ENCODE results near the gene HOXB13.

The HOXB13 gene

DNA sequence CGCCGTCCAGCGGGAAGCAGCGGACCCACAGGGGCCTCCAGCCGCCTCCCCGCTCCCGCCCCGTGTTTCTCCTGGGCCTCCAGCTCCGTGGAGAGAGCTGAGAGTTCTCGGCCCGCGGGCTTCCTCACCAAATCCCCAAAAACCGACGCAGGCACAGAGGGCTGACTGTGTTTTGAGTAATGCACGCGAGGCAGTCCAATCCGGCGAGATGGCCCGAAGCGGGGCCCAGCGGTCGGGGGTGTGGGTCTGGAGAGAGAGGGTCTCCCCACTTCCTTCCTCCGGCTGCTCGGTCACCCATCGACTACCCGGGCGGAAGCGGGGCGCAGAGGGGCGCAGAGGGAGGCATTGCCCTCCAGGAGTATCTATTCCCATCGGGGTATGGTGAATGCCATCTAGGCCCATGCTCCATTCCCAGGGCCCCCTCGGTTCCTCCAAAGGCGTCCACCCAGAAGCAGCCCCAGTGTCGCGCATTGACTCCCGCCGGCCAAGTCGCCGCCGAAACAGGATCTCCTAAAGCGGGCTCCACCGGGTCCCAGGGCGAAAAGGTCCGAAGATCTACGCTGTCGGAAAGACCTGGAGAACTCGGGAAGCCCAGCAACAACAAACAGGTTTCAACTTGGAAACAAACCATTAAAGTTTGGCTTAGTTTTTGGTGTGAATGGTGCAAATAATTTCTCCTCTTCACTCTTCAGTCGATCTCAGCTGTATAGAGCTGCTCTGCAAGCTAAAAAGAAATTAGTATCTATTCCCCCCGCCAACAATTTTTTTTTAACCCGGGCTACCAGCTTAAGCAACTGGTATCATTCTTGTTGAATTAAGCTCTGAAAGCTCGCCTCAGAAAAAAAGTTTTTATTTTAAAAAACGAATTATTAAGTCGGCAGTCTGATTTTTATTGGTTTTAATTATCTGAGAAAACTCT is 19.2 kb upstream of the HOXB13 start:
- TF ChIP-seq, protein P1, sequence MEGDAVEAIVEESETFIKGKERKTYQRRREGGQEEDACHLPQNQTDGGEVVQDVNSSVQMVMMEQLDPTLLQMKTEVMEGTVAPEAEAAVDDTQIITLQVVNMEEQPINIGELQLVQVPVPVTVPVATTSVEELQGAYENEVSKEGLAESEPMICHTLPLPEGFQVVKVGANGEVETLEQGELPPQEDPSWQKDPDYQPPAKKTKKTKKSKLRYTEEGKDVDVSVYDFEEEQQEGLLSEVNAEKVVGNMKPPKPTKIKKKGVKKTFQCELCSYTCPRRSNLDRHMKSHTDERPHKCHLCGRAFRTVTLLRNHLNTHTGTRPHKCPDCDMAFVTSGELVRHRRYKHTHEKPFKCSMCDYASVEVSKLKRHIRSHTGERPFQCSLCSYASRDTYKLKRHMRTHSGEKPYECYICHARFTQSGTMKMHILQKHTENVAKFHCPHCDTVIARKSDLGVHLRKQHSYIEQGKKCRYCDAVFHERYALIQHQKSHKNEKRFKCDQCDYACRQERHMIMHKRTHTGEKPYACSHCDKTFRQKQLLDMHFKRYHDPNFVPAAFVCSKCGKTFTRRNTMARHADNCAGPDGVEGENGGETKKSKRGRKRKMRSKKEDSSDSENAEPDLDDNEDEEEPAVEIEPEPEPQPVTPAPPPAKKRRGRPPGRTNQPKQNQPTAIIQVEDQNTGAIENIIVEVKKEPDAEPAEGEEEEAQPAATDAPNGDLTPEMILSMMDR (IDR thresholded peaks at IDR 0.05; ENCODE audit: insufficient read depth, missing control alignments): no peak
- DNase-seq (ENCODE audit: insufficient read length, low spot score) (no peak), FAIRE-seq (no peak)

- no peak for FAIRE-seq
- DNase-seq (ENCODE audit: insufficient read length, low spot score): no peak
- TF ChIP-seq, protein P1 (IDR thresholded peaks at IDR 0.05; ENCODE audit: insufficient read depth, missing control alignments): no peak
Observed at GRCh38 chr17:48746916-48747444, 18.4 kb upstream of the HOXB13 start.

DNA sequence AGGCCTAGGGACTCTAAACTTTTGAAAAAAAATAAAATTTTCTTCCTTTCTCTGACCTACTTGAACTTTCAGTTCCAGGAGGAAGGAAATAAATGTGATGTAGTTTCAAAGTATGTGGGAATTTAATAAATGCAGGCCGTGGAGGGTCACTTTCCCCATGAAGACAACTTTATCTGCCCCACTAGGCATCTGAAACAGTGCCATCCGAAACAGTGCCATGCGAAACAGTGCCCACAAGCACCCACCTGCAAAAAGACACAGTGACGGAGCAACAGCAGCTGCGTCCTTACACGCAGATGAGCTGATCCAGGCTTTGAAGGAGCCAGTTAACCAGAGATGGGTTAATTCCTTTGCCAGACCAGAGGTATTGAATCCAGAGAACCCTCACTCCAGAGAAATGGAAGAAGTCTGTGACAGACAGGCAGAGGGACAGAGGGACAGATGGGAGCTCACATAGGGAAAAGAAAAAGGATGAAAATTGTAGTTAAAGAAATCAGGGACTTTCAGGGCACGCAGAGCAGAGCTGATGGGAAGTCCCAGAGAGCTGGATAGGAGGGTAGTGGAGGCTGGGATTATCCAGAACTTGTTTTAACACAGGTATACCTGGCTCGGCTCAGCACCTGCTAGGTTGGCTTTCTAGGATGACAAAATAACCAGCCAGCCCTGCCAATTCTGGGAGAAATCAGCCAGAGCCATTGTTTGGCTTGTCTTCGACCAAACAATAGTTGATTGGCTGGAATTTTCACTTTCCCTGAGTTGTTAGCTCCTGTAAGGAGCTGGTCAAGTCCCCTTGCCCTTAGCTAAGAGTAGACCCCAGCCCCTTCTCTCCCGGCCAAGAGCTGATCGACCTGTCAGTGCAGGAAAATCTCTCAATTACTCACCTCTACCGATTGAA is 17.1 kb upstream of the HOXB13 start:
- no peak for DNase-seq (ENCODE audit: insufficient read length, low spot score)
- FAIRE-seq: no peak
- TF ChIP-seq, protein P1 (IDR thresholded peaks at IDR 0.05; ENCODE audit: insufficient read depth, missing control alignments): no peak

- FAIRE-seq (no peak), DNase-seq (ENCODE audit: insufficient read length, low spot score) (no peak)
- TF ChIP-seq, protein P1 (IDR thresholded peaks at IDR 0.05; ENCODE audit: insufficient read depth, missing control alignments): no peak
Observed at GRCh38 chr17:48740537-48740936, 12.0 kb upstream of the HOXB13 start.

- FAIRE-seq (no peak), DNase-seq (ENCODE audit: insufficient read length, low spot score) (no peak)
- TF ChIP-seq, protein P1 (IDR thresholded peaks at IDR 0.05; ENCODE audit: insufficient read depth, missing control alignments): no peak
Observed at GRCh38 chr17:48738803-48739526, 10.4 kb upstream of the HOXB13 start.

DNA sequence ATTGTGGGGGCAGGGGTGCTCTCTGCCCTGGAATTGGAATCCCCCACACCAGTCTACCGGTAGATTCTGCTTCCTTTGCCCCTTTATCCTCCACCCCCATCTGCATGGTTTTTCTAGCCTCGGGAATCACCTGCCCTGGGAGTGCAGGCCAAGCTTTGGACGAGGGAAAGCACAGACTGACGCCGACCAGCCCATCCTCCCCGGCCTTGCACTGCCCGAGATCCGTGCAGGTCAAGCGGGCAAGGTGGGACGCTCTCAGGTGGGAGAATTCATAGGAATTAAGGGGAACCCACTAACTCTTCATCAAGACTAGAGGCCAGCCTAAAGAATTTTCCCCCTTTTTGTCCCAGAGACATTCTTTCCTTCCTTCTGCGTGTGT is 9.9 kb upstream of the HOXB13 start:
- TF ChIP-seq, protein P1 (IDR thresholded peaks at IDR 0.05; ENCODE audit: insufficient read depth, missing control alignments): no peak
- FAIRE-seq (no peak), DNase-seq (ENCODE audit: insufficient read length, low spot score) (no peak)
